Gastrocnemius medialis (tissue), 4 donors: ENCODE data around the gene GPAT3.

Source experiments
- POLR2A ChIP-seq, 2 donors: fragments of 450-650 bp; IDR thresholded peaks; one replicate each; pipeline ENCODE4 v1.6.1; 2017; ENCODE audit warnings: antibody characterized with exemption in 2 of 2, mild to moderate bottlenecking in 2 of 2, moderate library complexity in 2 of 2
- TF ChIP-seq, protein P1 (sequence below), 5 experiments: fragments of 450-650 bp in 3 of 5; fragments of 200-600 bp in 2 of 5; sonication (generic) in 2 of 5; IDR thresholded peaks in 4 of 5; conservative IDR thresholded peaks in 1 of 5; 1 replicate in 4 of 5; 2 replicates in 1 of 5; pipeline ENCODE4 v1.5.1; 2016 to 2019; ENCODE audit warnings: antibody characterized with exemption in 5 of 5, mild to moderate bottlenecking in 3 of 5, moderate library complexity in 3 of 5

DNA sequence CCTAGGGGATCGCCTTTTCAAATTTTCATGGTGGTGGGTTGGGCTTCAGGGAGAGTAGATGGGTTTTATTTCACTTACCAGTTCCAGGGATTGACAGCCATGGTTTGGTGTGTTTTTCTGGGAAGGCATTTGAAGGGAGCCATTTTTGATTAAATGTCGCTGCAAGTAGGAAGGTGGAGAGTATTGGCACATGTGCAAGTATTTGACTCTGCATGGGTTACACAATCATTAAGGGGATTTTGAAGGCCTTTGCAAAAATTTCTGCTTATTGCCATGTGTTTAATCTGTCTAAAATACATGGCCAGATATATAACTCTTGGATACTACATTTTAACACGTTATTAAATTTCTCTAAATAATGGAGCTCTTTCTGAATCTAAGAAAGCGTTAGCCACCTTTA, 55.1 kb downstream of the GPAT3 start:
- TF ChIP-seq, protein P1, sequence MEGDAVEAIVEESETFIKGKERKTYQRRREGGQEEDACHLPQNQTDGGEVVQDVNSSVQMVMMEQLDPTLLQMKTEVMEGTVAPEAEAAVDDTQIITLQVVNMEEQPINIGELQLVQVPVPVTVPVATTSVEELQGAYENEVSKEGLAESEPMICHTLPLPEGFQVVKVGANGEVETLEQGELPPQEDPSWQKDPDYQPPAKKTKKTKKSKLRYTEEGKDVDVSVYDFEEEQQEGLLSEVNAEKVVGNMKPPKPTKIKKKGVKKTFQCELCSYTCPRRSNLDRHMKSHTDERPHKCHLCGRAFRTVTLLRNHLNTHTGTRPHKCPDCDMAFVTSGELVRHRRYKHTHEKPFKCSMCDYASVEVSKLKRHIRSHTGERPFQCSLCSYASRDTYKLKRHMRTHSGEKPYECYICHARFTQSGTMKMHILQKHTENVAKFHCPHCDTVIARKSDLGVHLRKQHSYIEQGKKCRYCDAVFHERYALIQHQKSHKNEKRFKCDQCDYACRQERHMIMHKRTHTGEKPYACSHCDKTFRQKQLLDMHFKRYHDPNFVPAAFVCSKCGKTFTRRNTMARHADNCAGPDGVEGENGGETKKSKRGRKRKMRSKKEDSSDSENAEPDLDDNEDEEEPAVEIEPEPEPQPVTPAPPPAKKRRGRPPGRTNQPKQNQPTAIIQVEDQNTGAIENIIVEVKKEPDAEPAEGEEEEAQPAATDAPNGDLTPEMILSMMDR (IDR thresholded peaks at IDR 0.05 in 4 of 5, conservative IDR thresholded peaks at IDR 0.05 in 1 of 5): no peak
- TF ChIP-seq POLR2A (IDR thresholded peaks at IDR 0.05): no peak
